Left ventricle myocardium inferior (tissue), 1 donor: ENCODE data around the gene DLL4. TPM values are rescaled to one million over a fixed set of nuclear protein-coding genes. Genes with fewer than 3 reads are reported as not detected.

Experiments used
- DNase-seq: peaks from one replicate; pipeline ENCODE4 v3.0.0-alpha.2; 2020
- H3K27ac ChIP-seq: fragments of 200-600 bp; replicated peaks from 2 replicates; pipeline ENCODE4 v1.8.0; 2021
- H3K27me3 ChIP-seq: fragments of 200-600 bp; 2 replicates; pipeline ENCODE4 v1.8.0; 2021; ENCODE audit warnings: low read depth
- H3K36me3 ChIP-seq: fragments of 200-600 bp; 2 replicates; pipeline ENCODE4 v1.8.0; 2021
- H3K4me1 ChIP-seq: fragments of 200-600 bp; 2 replicates; pipeline ENCODE4 v1.8.0; 2021
- H3K4me3 ChIP-seq: fragments of 200-600 bp; 2 replicates; pipeline ENCODE4 v1.8.0; 2021; ENCODE audit warnings: mild to moderate bottlenecking, moderate library complexity
- H3K9me3 ChIP-seq: fragments of 200-600 bp; replicated peaks from 2 replicates; pipeline ENCODE4 v1.8.0; 2021
- CTCF ChIP-seq: fragments of 200-600 bp; IDR thresholded peaks from 2 replicates; pipeline ENCODE4 v1.8.0; 2021; ENCODE audit warnings: antibody characterized with exemption, mild to moderate bottlenecking, borderline replicate concordance
- intact Hi-C: fragments of 100-400 bp; cut with micrococcal nuclease; formaldehyde crosslinking; loops from one replicate; pipeline ENCODE4 v1.11.0; 2022
- total RNA-seq: library from RNA; stranded (reverse); fragmentation: NEBNext Ultra II Directional; extraction: Animal tissue kit (Norgen Biotek cat#: 25700); gene quantifications from one replicate; pipeline ENCODE4 v1.2.1, GENCODE V29; 2021
- donor health status: DM: no; HTN: yes; CAD: no; lungs with severe emphysema.

DLL4 gene
- total RNA-seq, 1 donor from 2014 or later: 11.1 TPM

- H3K4me1 ChIP-seq: peaks cover 54% of the 10 kb centered on the region
- no peaks in the 10 kb centered on the region for H3K27me3 ChIP-seq
- intact Hi-C loops: loop anchor here (5.0 kb wide), 1 partner anchor 35 kb away; no protein-coding TSS in a partner anchor
These were observed 13.3 kb downstream of the DLL4 start for GRCh38 chr15:40942337-40942854.

GRCh38 chr15:40942878-40943277, 13.7 kb downstream of the DLL4 start:
- intact Hi-C loops: loop anchor here (5.0 kb wide), 1 partner anchor 36 kb away; no protein-coding TSS in a partner anchor

More at GRCh38 chr15:40942337-40942854, 13.3 kb downstream of the DLL4 start:
- Histone ChIP-seq H3K36me3 (no peaks in the 10 kb centered on the region), H3K27ac (peak overlapping the region; percentile 92), H3K9me3 (no peaks in the 10 kb centered on the region), H3K4me3 (peak overlapping the region; percentile 77)
- TF ChIP-seq CTCF: no peak
- DNase-seq: no peak

GRCh38 chr15:40943764-40944365, 14.7 kb downstream of the DLL4 start:
- Histone ChIP-seq H3K4me1 (peaks cover 41% of the 10 kb centered on the region), H3K9me3 (no peaks in the 10 kb centered on the region), H3K36me3 (no peaks in the 10 kb centered on the region), H3K27ac (no peak overlapping the region), H3K4me3 (no peak overlapping the region), H3K27me3 (no peaks in the 10 kb centered on the region)
- intact Hi-C loops: loop anchor here (5.0 kb wide), 1 partner anchor 37 kb away; no protein-coding TSS in a partner anchor
- no peak for TF ChIP-seq CTCF
- DNase-seq: no peak

More at GRCh38 chr15:40942878-40943277, 13.7 kb downstream of the DLL4 start:
- Histone ChIP-seq H3K9me3 (no peaks in the 10 kb centered on the region), H3K4me3 (peak overlapping the region; percentile 77), H3K36me3 (no peaks in the 10 kb centered on the region), H3K27ac (peak overlapping the region; percentile 92), H3K27me3 (no peaks in the 10 kb centered on the region), H3K4me1 (peaks cover 49% of the 10 kb centered on the region)
- no peak for DNase-seq
- TF ChIP-seq CTCF: no peak

- TF ChIP-seq CTCF: no peak
- intact Hi-C loops: loop anchor here (5.0 kb wide), 1 partner anchor 37 kb away; no protein-coding TSS in a partner anchor
These were observed 15.6 kb downstream of the DLL4 start for GRCh38 chr15:40944510-40945296.

GRCh38 chr15:40948706-40949473, 19.8 kb downstream of the DLL4 start:
- Histone ChIP-seq H3K27me3 (no peaks in the 10 kb centered on the region), H3K27ac (no peak overlapping the region), H3K9me3 (no peaks in the 10 kb centered on the region), H3K4me1 (peaks cover 30% of the 10 kb centered on the region), H3K4me3 (no peak overlapping the region), H3K36me3 (no peaks in the 10 kb centered on the region)
- DNase-seq: no peak
- intact Hi-C loops: no loop called here
- no peak for TF ChIP-seq CTCF

More at GRCh38 chr15:40944510-40945296, 15.6 kb downstream of the DLL4 start:
- H3K36me3 ChIP-seq: no peaks in the 10 kb centered on the region
- H3K27me3 ChIP-seq: no peaks in the 10 kb centered on the region
- no peaks in the 10 kb centered on the region for H3K9me3 ChIP-seq
- no peak overlapping the region for H3K27ac ChIP-seq
- H3K4me3 ChIP-seq: no peak overlapping the region
- DNase-seq: no peak
- H3K4me1 ChIP-seq: peaks cover 42% of the 10 kb centered on the region
